Spleen (tissue), 7 donors: Measurements from ENCODE around the gene GPR31.

Experiments
- POLR2A ChIP-seq, 3 donors: fragments of 450-650 bp; IDR thresholded peaks; one replicate each; pipeline ENCODE4 v1.5.1; 2017; ENCODE audit warnings: antibody characterized with exemption in 3 of 3, mild to moderate bottlenecking in 1 of 3
- TF ChIP-seq, protein P1 (sequence below), 11 experiments: fragments of 200-600 bp in 7 of 11; fragments of 450-650 bp in 4 of 11; sonication (generic) in 4 of 11; IDR thresholded peaks in 8 of 11; conservative IDR thresholded peaks in 3 of 11; 1 replicate in 7 of 11; 2 replicates in 4 of 11; pipeline versions ENCODE4 v1.4.0 to v1.8.0; 2016 to 2021; ENCODE audit warnings: antibody characterized with exemption in 11 of 11, inconsistent platforms in 4 of 11, mild to moderate bottlenecking in 1 of 11
- donor health status: DM: no; HTN: no; CAD: no; lungs with moderate emphysema.
- donor health status: DM: no; HTN: no; CAD: no.
- donor health status: DM: no; HTN: no; CAD: no.

GRCh38 chr6:167130712-167131684 lies 26.8 kb downstream of the GPR31 start:
- TF ChIP-seq, protein P1, sequence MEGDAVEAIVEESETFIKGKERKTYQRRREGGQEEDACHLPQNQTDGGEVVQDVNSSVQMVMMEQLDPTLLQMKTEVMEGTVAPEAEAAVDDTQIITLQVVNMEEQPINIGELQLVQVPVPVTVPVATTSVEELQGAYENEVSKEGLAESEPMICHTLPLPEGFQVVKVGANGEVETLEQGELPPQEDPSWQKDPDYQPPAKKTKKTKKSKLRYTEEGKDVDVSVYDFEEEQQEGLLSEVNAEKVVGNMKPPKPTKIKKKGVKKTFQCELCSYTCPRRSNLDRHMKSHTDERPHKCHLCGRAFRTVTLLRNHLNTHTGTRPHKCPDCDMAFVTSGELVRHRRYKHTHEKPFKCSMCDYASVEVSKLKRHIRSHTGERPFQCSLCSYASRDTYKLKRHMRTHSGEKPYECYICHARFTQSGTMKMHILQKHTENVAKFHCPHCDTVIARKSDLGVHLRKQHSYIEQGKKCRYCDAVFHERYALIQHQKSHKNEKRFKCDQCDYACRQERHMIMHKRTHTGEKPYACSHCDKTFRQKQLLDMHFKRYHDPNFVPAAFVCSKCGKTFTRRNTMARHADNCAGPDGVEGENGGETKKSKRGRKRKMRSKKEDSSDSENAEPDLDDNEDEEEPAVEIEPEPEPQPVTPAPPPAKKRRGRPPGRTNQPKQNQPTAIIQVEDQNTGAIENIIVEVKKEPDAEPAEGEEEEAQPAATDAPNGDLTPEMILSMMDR (IDR thresholded peaks at IDR 0.05 in 8 of 11, conservative IDR thresholded peaks at IDR 0.05 in 3 of 11) = no peak
- TF ChIP-seq POLR2A (IDR thresholded peaks at IDR 0.05) = no peak
